ENCODE results near the gene MYL11.

MYL11 gene

DNA sequence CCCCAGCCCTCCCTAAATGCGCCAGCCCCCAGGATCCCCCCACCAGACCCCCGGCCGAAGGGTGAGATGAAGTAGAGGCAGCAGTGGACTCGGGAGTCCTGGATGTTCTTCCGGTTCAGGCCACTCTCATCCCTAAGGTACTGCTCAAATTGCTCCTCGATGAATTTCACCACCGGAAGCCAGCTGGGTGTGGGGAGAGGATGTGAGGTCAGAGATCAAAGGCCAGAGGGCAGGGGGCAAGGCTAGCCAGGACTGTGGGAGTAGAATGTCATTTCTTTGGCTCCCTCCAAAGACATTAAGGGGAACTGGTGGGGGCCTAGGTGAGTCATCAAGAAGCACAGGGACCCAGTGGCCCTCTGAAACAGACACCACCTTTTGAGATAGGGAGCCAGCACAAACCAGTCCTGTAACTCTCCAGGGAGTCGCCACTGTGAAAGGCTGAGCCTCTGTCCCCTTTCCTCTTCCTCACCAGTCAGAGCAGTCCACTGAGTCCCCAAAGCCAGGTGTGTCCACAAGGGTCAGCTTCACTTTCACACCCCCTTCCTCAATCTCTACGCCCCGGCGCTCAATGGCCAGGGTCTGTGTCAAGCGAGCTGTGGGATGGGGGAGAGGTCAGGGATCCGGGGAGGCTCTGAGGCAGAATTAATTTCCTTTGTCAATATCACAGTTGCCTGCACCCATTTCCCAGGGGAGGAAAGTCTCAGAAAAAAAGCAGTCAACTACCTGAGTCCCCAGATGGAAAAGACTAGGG, 6.9 kb downstream of the MYL11 start:
- TF ChIP-seq FOXK2 (IDR thresholded peaks at IDR 0.05) (no peak), PKNOX1 (IDR thresholded peaks at IDR 0.05) (no peak), NFRKB (IDR thresholded peaks at IDR 0.05) (no peak), SUZ12 (IDR thresholded peaks at IDR 0.05) (no peak), HDGF (IDR thresholded peaks at IDR 0.05; ENCODE audit: borderline replicate concordance) (no peak), BHLHE40 (IDR thresholded peaks at IDR 0.05; ENCODE audit: borderline replicate concordance) (no peak), LEF1 (IDR thresholded peaks at IDR 0.05; ENCODE audit: borderline replicate concordance) (no peak), SP1 (IDR thresholded peaks at IDR 0.05) (no peak), ARNT (IDR thresholded peaks at IDR 0.05) (no peak), L3MBTL2 (conservative IDR thresholded peaks at IDR 0.05) (no peak), TARDBP (IDR thresholded peaks at IDR 0.05) (no peak)
- POLR2A ChIA-PET: interaction anchor here (1.2 to 9.4 kb wide), 4 partner anchors 10 to 26 kb away, joined by 4 to 75 read pairs (median 14); partner anchors contain the start of genes CD2BP2, ZNF48 and ZNF771
- DNase-seq (ENCODE audit: extremely low spot score): no peak
- CTCF ChIA-PET: no interaction called here

DNA sequence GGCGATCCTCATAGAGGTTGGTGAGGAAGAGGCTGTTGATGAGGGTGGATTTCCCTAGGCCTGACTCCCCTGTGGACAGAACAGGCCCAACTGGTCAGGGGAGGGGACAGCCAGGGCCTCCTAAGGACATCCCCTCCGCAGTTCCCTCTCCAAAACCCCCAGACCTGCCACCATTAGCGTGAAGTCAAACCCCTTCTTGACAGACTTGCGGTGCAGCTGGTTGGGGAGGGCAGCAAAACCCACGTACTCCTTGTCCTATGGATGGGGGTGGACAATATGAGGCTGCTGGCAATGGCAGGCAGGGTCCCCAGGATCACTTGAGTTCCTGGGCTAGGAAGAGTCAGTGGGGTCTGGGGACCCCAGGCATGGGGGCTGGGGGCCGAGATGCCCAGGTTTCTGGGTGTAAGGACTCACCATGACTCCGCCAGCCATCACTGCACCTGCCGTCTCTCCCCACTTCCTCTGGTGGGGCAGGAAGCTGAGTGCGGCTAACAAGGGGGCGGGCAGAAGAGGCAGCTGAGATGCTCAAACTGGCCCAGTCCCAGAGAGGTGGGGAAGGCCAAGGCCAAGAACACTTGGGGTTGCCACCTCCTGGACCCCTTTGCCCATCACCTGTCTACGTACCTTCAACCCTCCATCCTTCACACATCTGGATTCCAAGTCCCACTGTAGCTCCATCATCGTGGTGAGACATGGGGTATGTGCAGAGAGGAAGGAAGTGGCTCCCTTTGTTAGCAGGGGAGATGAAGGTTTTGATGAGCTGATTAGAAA, 7.7 kb downstream of the MYL11 start, which contains the start of gene SEPTIN1:
Gene SEPTIN1, minus strand, starts transcription at position 451 of the 771 bp plus-strand sequence. Its CDS starts 19 bp downstream, at position 432.
- TF ChIP-seq L3MBTL2 (conservative IDR thresholded peaks at IDR 0.05): no peak
- TF ChIP-seq TARDBP (IDR thresholded peaks at IDR 0.05): no peak
- TF ChIP-seq FOXM1 (IDR thresholded peaks at IDR 0.05; ENCODE audit: borderline replicate concordance): no peak
- TF ChIP-seq ZNF384 (IDR thresholded peaks at IDR 0.05): no peak
- no peak for TF ChIP-seq FOXA1 (IDR thresholded peaks at IDR 0.05)
- TF ChIP-seq SUZ12 (IDR thresholded peaks at IDR 0.05): no peak
- no peak for TF ChIP-seq BHLHE40 (IDR thresholded peaks at IDR 0.05; ENCODE audit: borderline replicate concordance)
- TF ChIP-seq HDGF (IDR thresholded peaks at IDR 0.05; ENCODE audit: borderline replicate concordance): no peak
- TF ChIP-seq FOXK2 (IDR thresholded peaks at IDR 0.05): no peak
- TF ChIP-seq LEF1 (IDR thresholded peaks at IDR 0.05; ENCODE audit: borderline replicate concordance): no peak
- no peak for TF ChIP-seq CTBP1 (IDR thresholded peaks at IDR 0.05; ENCODE audit: borderline replicate concordance)
- CTCF ChIA-PET: interaction anchor here (1.0 kb wide), 1 partner anchor 25 kb away, joined by 3 read pairs; the partner anchor contains the start of gene ZNF771
- POLR2A ChIA-PET: interaction anchor here (1.0 to 9.4 kb wide), 5 partner anchors 9 to 27 kb away, joined by 3 to 75 read pairs (median 9); partner anchors contain the start of genes CD2BP2, ZNF48 and ZNF771
- no peak for DNase-seq (ENCODE audit: extremely low spot score)

- POLR2A ChIA-PET: interaction anchor here (1.5 to 9.4 kb wide), 4 partner anchors 8 to 24 kb away, joined by 4 to 75 read pairs (median 16); partner anchors contain the start of genes ZNF48 and ZNF771
- CTCF ChIA-PET: interaction anchor here (0.9 to 1.0 kb wide), 3 partner anchors 24 to 243 kb away, joined by 3 read pairs; partner anchors contain the start of genes DCTPP1 and ZNF771
Observed at GRCh38 chr16:30383521-30383920, 8.9 kb downstream of the MYL11 start.

DNA sequence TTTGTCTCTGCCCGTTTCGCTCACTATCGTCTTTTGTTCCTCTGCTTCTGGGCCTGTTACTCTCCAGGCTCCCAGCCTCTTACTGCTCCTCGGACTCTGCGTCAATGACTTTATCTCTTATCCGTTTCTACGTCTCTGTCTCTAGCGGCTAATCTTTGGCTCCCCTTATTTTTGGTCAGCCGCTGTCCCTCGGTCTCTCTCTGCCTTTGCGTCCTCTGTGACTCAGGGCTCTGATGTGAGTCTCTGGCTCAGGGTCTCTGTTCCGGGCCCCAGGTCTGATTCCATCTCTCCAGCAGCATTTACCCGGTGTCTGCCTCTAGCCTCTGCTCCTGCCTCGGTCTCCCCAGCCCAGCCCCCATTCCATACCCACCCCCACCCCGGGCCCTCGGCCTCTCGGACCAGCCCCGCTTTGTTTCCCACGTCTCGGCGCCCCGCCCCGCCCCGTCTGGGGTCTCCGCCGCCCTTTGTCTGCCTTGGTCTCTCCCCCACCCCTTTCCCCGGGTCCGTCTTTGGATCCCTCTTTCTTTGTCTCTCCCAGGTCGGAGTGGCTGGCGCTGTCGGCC, 20.1 kb downstream of the MYL11 start:
- TF ChIP-seq SP1 (IDR thresholded peaks at IDR 0.05) (no peak), ZNF384 (IDR thresholded peaks at IDR 0.05) (no peak), ELF4 (IDR thresholded peaks at IDR 0.05) (no peak), SUZ12 (IDR thresholded peaks at IDR 0.05) (no peak), BHLHE40 (IDR thresholded peaks at IDR 0.05; ENCODE audit: borderline replicate concordance) (no peak), LEF1 (IDR thresholded peaks at IDR 0.05; ENCODE audit: borderline replicate concordance) (no peak), HDGF (IDR thresholded peaks at IDR 0.05; ENCODE audit: borderline replicate concordance) (no peak), FOXK2 (IDR thresholded peaks at IDR 0.05) (no peak), FOXM1 (IDR thresholded peaks at IDR 0.05; ENCODE audit: borderline replicate concordance) (no peak), NFRKB (IDR thresholded peaks at IDR 0.05) (no peak), CTBP1 (IDR thresholded peaks at IDR 0.05; ENCODE audit: borderline replicate concordance) (no peak), PKNOX1 (IDR thresholded peaks at IDR 0.05) (no peak), TARDBP (IDR thresholded peaks at IDR 0.05) (no peak), L3MBTL2 (conservative IDR thresholded peaks at IDR 0.05) (no peak), FOXA1 (IDR thresholded peaks at IDR 0.05) (no peak), ARNT (IDR thresholded peaks at IDR 0.05) (no peak)
- CTCF ChIA-PET: interaction anchor here (0.8 to 2.1 kb wide), 7 partner anchors 10 to 35 kb away, joined by 3 to 15 read pairs (median 6); partner anchors contain the start of genes DCTPP1 and ZNF771
- POLR2A ChIA-PET: interaction anchor here (0.6 to 5.0 kb wide), 19 partner anchors 8 to 349 kb away, joined by 3 to 97 read pairs (median 5); partner anchors contain the start of genes CD2BP2, CORO1A, DCTPP1 and SEPTIN1
- no peak for DNase-seq (ENCODE audit: extremely low spot score)

More at GRCh38 chr16:30383521-30383920, 8.9 kb downstream of the MYL11 start:
- TF ChIP-seq BHLHE40 (IDR thresholded peaks at IDR 0.05; ENCODE audit: borderline replicate concordance): no peak
- TF ChIP-seq FOXK2 (IDR thresholded peaks at IDR 0.05): no peak
- no peak for TF ChIP-seq PKNOX1 (IDR thresholded peaks at IDR 0.05)
- TF ChIP-seq L3MBTL2 (conservative IDR thresholded peaks at IDR 0.05): no peak
- no peak for TF ChIP-seq SUZ12 (IDR thresholded peaks at IDR 0.05)
- TF ChIP-seq FOXA1 (IDR thresholded peaks at IDR 0.05): no peak
- TF ChIP-seq ARNT (IDR thresholded peaks at IDR 0.05): no peak
- DNase-seq (ENCODE audit: extremely low spot score): no peak

All from HEK293T (cell line).